ENCODE results near the gene GPR132. TPM values are rescaled to one million over a fixed set of nuclear protein-coding genes. Genes with fewer than 3 reads are reported as not detected.

The GPR132 gene
- polyA plus RNA-seq, 1 donor (not counting 4 experiments of a cell fraction or from before 2014, with no cell fraction given) = not detected

DNA sequence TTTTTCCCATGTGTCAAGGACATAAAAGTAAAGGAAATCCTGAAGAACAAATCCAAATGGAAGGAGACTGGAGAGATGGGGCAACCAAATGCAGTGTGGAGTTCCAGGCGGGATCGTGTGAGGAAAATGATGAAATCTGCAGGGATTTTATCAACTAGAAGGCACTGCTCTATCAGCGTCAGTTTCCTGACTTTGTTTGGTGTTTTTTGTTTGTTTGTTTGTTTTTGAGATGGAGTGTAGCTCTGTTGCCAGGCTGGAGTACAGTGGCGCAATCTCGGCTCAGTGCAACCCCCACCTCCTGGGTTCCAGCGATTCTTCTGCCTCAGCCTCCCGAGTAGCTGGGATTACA is 43.3 kb upstream of the GPR132 start:
- Histone ChIP-seq H4K20me1 (ENCODE audit: control insufficient read depth, extremely low read depth, insufficient read depth, low read length) (no peaks in the 10 kb centered on the region), H3K4me3 (ENCODE audit: control insufficient read depth in 2 of 3, extremely low read depth in 1 of 3, insufficient read depth in 2 of 3, low read depth in 1 of 3, low read length in 3 of 3) (no peak overlapping the region), H3K79me2 (ENCODE audit: control insufficient read depth, insufficient read depth, low read length) (no peaks in the 10 kb centered on the region), H3K4me1 (ENCODE audit: control insufficient read depth, extremely low read depth, insufficient read depth, low read length) (no peaks in the 10 kb centered on the region), H3K9me1 (ENCODE audit: control insufficient read depth, extremely low read depth, insufficient read depth, low read length) (no peaks in the 10 kb centered on the region), H3K9me3 (ENCODE audit: control insufficient read depth, low read depth, low read length) (no peaks in the 10 kb centered on the region), H3K4me2 (ENCODE audit: control insufficient read depth, extremely low read depth, insufficient read depth, low read depth, low read length) (no peak overlapping the region), H3K27me3 (ENCODE audit: control insufficient read depth, extremely low read depth, insufficient read depth, low read length) (no peaks in the 10 kb centered on the region), H3K36me3 (ENCODE audit: control insufficient read depth in 2 of 2, extremely low read depth in 1 of 2, insufficient read depth in 2 of 2, low read length in 2 of 2) (no peaks in the 10 kb centered on the region), H2AFZ (ENCODE audit: control insufficient read depth, low read length) (no peak overlapping the region), H3K27ac (ENCODE audit: control insufficient read depth, insufficient read depth, low read length) (no peak overlapping the region), H3K9ac (ENCODE audit: control insufficient read depth, extremely low read depth, insufficient read depth, low read length) (no peak overlapping the region)
- no peak for TF ChIP-seq EZH2 (IDR thresholded peaks at IDR 0.05; ENCODE audit: low read length)
- TF ChIP-seq, protein P1, sequence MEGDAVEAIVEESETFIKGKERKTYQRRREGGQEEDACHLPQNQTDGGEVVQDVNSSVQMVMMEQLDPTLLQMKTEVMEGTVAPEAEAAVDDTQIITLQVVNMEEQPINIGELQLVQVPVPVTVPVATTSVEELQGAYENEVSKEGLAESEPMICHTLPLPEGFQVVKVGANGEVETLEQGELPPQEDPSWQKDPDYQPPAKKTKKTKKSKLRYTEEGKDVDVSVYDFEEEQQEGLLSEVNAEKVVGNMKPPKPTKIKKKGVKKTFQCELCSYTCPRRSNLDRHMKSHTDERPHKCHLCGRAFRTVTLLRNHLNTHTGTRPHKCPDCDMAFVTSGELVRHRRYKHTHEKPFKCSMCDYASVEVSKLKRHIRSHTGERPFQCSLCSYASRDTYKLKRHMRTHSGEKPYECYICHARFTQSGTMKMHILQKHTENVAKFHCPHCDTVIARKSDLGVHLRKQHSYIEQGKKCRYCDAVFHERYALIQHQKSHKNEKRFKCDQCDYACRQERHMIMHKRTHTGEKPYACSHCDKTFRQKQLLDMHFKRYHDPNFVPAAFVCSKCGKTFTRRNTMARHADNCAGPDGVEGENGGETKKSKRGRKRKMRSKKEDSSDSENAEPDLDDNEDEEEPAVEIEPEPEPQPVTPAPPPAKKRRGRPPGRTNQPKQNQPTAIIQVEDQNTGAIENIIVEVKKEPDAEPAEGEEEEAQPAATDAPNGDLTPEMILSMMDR (optimal IDR thresholded peaks at IDR 0.05 in 1 of 3, IDR thresholded peaks at IDR 0.05 in 1 of 3, conservative IDR thresholded peaks at IDR 0.05 in 1 of 3; ENCODE audit: extremely low read depth in 1 of 3, insufficient read depth in 2 of 3, low read length in 3 of 3) = no peak
- DNase-seq (ENCODE audit: low read depth, low spot score) (no peak), FAIRE-seq (no peak)
- dilution Hi-C loops (cut with MboI; ENCODE audit: extremely low pct_ligation_motif_present, low sequenced_read_pairs) = no loop called here

DNA sequence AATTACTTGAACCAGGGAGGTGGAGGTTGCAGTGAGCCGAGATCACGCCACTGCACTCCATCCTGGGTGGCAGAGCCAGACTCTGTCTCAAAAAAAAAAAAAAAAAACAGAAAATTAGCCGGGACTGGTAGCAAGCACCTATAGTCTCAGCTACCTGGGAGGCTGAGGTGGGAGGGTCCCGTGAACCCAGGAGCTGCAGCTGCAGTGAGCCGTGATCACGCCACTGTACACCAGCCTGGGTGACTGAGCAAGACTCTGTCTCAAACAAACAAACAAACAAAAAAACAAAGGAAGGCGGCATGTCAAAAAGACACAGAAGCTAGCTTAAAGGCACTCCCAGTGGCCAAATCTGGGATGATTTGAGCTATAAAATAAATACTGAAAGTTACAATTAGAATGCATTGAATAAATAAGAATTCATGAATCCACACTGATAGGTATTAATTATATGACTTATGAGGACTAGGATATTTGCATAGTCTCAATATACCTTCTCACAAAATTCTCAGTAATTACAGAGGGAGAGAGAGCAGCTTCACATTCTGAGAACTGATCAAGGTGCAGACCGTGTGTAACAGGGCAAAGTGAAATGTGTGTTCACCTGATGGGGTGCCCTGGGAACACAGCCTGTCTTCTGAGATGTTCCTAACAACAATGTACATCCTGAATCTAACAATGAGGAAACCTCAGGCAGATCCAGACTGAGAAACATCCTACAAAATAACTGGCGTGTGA is 42.7 kb upstream of the GPR132 start:
- DNase-seq (ENCODE audit: low read depth, low spot score) (no peak), FAIRE-seq (no peak)
- H4K20me1 ChIP-seq (ENCODE audit: control insufficient read depth, extremely low read depth, insufficient read depth, low read length) = no peaks in the 10 kb centered on the region
- H2AFZ ChIP-seq (ENCODE audit: control insufficient read depth, low read length) = no peak overlapping the region
- H3K9ac ChIP-seq (ENCODE audit: control insufficient read depth, extremely low read depth, insufficient read depth, low read length) = no peak overlapping the region
- H3K9me3 ChIP-seq (ENCODE audit: control insufficient read depth, low read depth, low read length) = no peaks in the 10 kb centered on the region
- dilution Hi-C loops (cut with MboI; ENCODE audit: extremely low pct_ligation_motif_present, low sequenced_read_pairs) = no loop called here
- H3K27me3 ChIP-seq (ENCODE audit: control insufficient read depth, extremely low read depth, insufficient read depth, low read length) = no peaks in the 10 kb centered on the region
- no peaks in the 10 kb centered on the region for H3K9me1 ChIP-seq (ENCODE audit: control insufficient read depth, extremely low read depth, insufficient read depth, low read length)
- no peaks in the 10 kb centered on the region for H3K36me3 ChIP-seq (ENCODE audit: control insufficient read depth in 2 of 2, extremely low read depth in 1 of 2, insufficient read depth in 2 of 2, low read length in 2 of 2)
- H3K4me2 ChIP-seq (ENCODE audit: control insufficient read depth, extremely low read depth, insufficient read depth, low read depth, low read length) = no peak overlapping the region
- H3K27ac ChIP-seq (ENCODE audit: control insufficient read depth, insufficient read depth, low read length) = no peak overlapping the region
- no peaks in the 10 kb centered on the region for H3K4me1 ChIP-seq (ENCODE audit: control insufficient read depth, extremely low read depth, insufficient read depth, low read length)
- H3K79me2 ChIP-seq (ENCODE audit: control insufficient read depth, insufficient read depth, low read length) = no peaks in the 10 kb centered on the region
- H3K4me3 ChIP-seq (ENCODE audit: control insufficient read depth in 2 of 3, extremely low read depth in 1 of 3, insufficient read depth in 2 of 3, low read depth in 1 of 3, low read length in 3 of 3) = no peak overlapping the region
- TF ChIP-seq, protein P1 (optimal IDR thresholded peaks at IDR 0.05 in 1 of 3, IDR thresholded peaks at IDR 0.05 in 1 of 3, conservative IDR thresholded peaks at IDR 0.05 in 1 of 3; ENCODE audit: extremely low read depth in 1 of 3, insufficient read depth in 2 of 3, low read length in 3 of 3) = no peak
- no peak for TF ChIP-seq EZH2 (IDR thresholded peaks at IDR 0.05; ENCODE audit: low read length)
